HepG2 (cell line): ENCODE data around the gene PTPRE. TPM values are rescaled to one million over a fixed set of nuclear protein-coding genes. Genes with fewer than 3 reads are reported as not detected.

ENCODE experiments used
- ATAC-seq: fragments of 200-7000 bp; cut with Tn5 transposase; 3 replicates; pipeline ENCODE4 v1.9.1; 2020; ENCODE audit warnings: mild to moderate bottlenecking, moderate library complexity
- BruUV-seq: library from RNA; stranded (reverse); fragments of 400-500 nt; replicated peaks from 2 replicates; lab custom pipeline; 2021; lab: Mats Ljungman, UMichigan
- CTCF ChIA-PET: fragments of 300-600 bp; formaldehyde crosslinking; extraction: SDS; loops from one replicate; lab custom pipeline; 2021; ENCODE audit warnings: low total read pairs, inconsistent platforms, low intra/inter-chr PET ratio; lab: Yijun Ruan, JAX
- POLR2A ChIA-PET: fragments of 350-600 bp; sonication (Branson Sonifier 250); formaldehyde crosslinking; loops from one replicate; lab custom pipeline; 2020; ENCODE audit warnings: antibody characterized with exemption, inconsistent platforms; lab: Yijun Ruan, JAX
- DNase-seq: peaks from one replicate; pipeline ENCODE4 v3.0.0-alpha.2; 2015; ENCODE audit warnings: low spot score
- FAIRE-seq: peaks from 3 replicates; lab custom pipeline; 2011; peaks lifted over from hg19 to GRCh38; lab: Jason Lieb, UNC
- H2AFZ ChIP-seq: one replicate; pipeline ENCODE4 v1.6.1; 2011; ENCODE audit warnings: low read length, inconsistent platforms
- H3K27ac ChIP-seq: fragments of 300-600 bp; 3 replicates; pipeline ENCODE4 v1.8.0; 2011; ENCODE audit warnings: mixed run types, mild to moderate bottlenecking, mixed read lengths, low read length, inconsistent platforms; ENCODE audit not compliant: insufficient read depth; ENCODE audit errors: extremely low read length
- H3K27me3 ChIP-seq, 2 experiments: fragments of 200-600 bp in 1 of 2; 2 replicates in 1 of 2; 3 replicates in 1 of 2; pipeline versions ENCODE4 v1.6.0 to v1.8.0; 2011; ENCODE audit warnings: low read length in 2 of 2, mild to moderate bottlenecking in 2 of 2, moderate library complexity in 2 of 2, inconsistent platforms in 1 of 2; ENCODE audit not compliant: insufficient read depth in 2 of 2, control insufficient read depth in 1 of 2
- H3K36me3 ChIP-seq, 2 experiments: fragments of 200-600 bp in 1 of 2; replicated peaks in 1 of 2; 2 replicates in 1 of 2; 3 replicates in 1 of 2; pipeline versions ENCODE4 v1.5.1 to v1.8.0; 2011; ENCODE audit warnings: low read length in 2 of 2, inconsistent platforms in 1 of 2; ENCODE audit not compliant: insufficient read depth in 2 of 2, control insufficient read depth in 1 of 2
- H3K4me1 ChIP-seq: 2 replicates; pipeline ENCODE4 v1.5.1; 2012; ENCODE audit warnings: low read length, inconsistent platforms; ENCODE audit not compliant: insufficient read depth
- H3K4me2 ChIP-seq: 2 replicates; pipeline ENCODE4 v1.6.0; 2011; ENCODE audit warnings: low read depth, low read length, inconsistent platforms
- H3K4me3 ChIP-seq, 3 experiments: fragments of 200-600 bp in 1 of 3; sonication (generic), shearing (Covaris generic) in 1 of 3; replicated peaks in 1 of 3; 2 replicates each; pipeline ENCODE4 v1.5.1; 2011 to 2016; ENCODE audit warnings: low read length in 3 of 3, inconsistent platforms in 2 of 3, low read depth in 2 of 3, mild to moderate bottlenecking in 2 of 3, control low read depth in 1 of 3, mixed read lengths in 1 of 3; ENCODE audit not compliant: insufficient read depth in 1 of 3
- H3K79me2 ChIP-seq: one replicate; pipeline ENCODE4 v1.6.1; 2011; ENCODE audit warnings: low read length, inconsistent platforms; ENCODE audit not compliant: insufficient read depth
- H3K9ac ChIP-seq: 2 replicates; pipeline ENCODE4 v1.6.0; 2011; ENCODE audit warnings: mild to moderate bottlenecking, low read depth, low read length, inconsistent platforms; ENCODE audit not compliant: insufficient read depth
- H3K9me3 ChIP-seq: 2 replicates; pipeline ENCODE4 v1.5.1; 2012; ENCODE audit warnings: mild to moderate bottlenecking, low read length
- H4K20me1 ChIP-seq: 2 replicates; pipeline ENCODE4 v1.6.0; 2011; ENCODE audit warnings: inconsistent platforms, mild to moderate bottlenecking, low read length, moderate library complexity; ENCODE audit not compliant: insufficient read depth
- CHD4 ChIP-seq: fragments of 200-600 bp; sonication (generic); IDR thresholded peaks from 2 replicates; pipeline ENCODE4 v1.7.0; 2017; ENCODE audit warnings: mild to moderate bottlenecking, low read length, borderline replicate concordance
- HOXD1 ChIP-seq: sonication (generic); formaldehyde crosslinking; IDR thresholded peaks from 2 replicates; pipeline ENCODE4 v1.5.0; 2020; ENCODE audit warnings: missing genetic modification reagents
- MAZ ChIP-seq, 2 experiments: sonication (generic) in 1 of 2; formaldehyde crosslinking in 1 of 2; IDR thresholded peaks; 2 replicates each; pipeline versions ENCODE4 v1.5.0 to v1.6.1; 2012 to 2020; ENCODE audit warnings: low read depth in 2 of 2, mild to moderate bottlenecking in 2 of 2, borderline replicate concordance in 1 of 2, improper control_type of control experiment in 1 of 2, low read length in 1 of 2, missing genetic modification reagents in 1 of 2, moderate library complexity in 1 of 2
- RAD21 ChIP-seq: fragments of 450-650 bp; formaldehyde crosslinking; IDR thresholded peaks from 2 replicates; pipeline ENCODE4 v1.5.0; 2020; ENCODE audit warnings: mild to moderate bottlenecking
- ZNF766 ChIP-seq: sonication (generic); formaldehyde crosslinking; IDR thresholded peaks from 2 replicates; pipeline ENCODE4 v1.5.0; 2020; ENCODE audit warnings: missing genetic modification reagents, borderline replicate concordance
- WGBS: methylation state at CpG from one replicate; pipeline ENCODE4 v1.1.6; 2017; ENCODE audit warnings: low lambda C conversion rate; 5-methylcytosine and 5-hydroxymethylcytosine counted together
- in situ Hi-C: cut with HindIII; loops from 2 replicates; pipeline ENCODE4 v1.10.0; 2017; ENCODE audit warnings: low pct_unique_long_range_greater_than_20kb; ENCODE audit not compliant: extremely low pct_ligation_motif_present
- intact Hi-C: fragments of 100-400 bp; cut with micrococcal nuclease; formaldehyde crosslinking; loops from one replicate; pipeline ENCODE4 v1.10.0; 2022; ENCODE audit not compliant: unreplicated experiment
- polyA plus RNA-seq, 8 experiments: library from polyadenylated mRNA; depleted of rRNA in 3 of 8; stranded (reverse) in 7 of 8; unstranded in 1 of 8; fragments of >200 nt; fragmentation: Illumina TruSeq in 4 of 8; extraction: Trizol in 4 of 8; gene quantifications; 2 replicates each; pipeline versions ENCODE4 v1.2.1 to v1.2.3, GENCODE V29; 2011 to 2016; ENCODE audit warnings: low read depth in 4 of 8, missing spikeins in 1 of 8, mixed read lengths in 1 of 8; ENCODE audit not compliant: insufficient read depth in 1 of 8
- total RNA-seq, 5 experiments: library from RNA; depleted of rRNA; stranded (reverse); fragments of >200 nt; fragmentation: Illumina TruSeq; extraction: Trizol; gene quantifications; 2 replicates each; pipeline ENCODE4 v1.2.3, GENCODE V29; 2016; ENCODE audit warnings: low read depth in 1 of 5

PTPRE gene
- total and polyA plus RNA-seq, 2 of the 13 experiments (the other 11 are each of a cell fraction or from before 2014, with no cell fraction given) = 0.01 to 0.02 TPM

- 0 out of 2 replicates have a peak, but pooled peaks have one; percentile 15 for TF ChIP-seq MAZ (IDR thresholded peaks at IDR 0.05; ENCODE audit: borderline replicate concordance, low read depth, low read length)
- no peak for TF ChIP-seq MAZ (CRISPR knock-in tag; IDR thresholded peaks at IDR 0.05; ENCODE audit: low read depth)
- no peak for TF ChIP-seq CHD4
- peak; percentile 87 for TF ChIP-seq RAD21 (CRISPR knock-in tag)
- TF ChIP-seq, all 625 proteins: peak for 14
These were observed 104.4 kb downstream of the PTPRE start (continued) for GRCh38 chr10:128011059-128011979.

- Histone ChIP-seq H3K9ac (no peak overlapping the region), H3K4me2 (no peak overlapping the region), H3K36me3 (no peaks in the 10 kb centered on the region), H3K79me2 (no peaks in the 10 kb centered on the region), H3K4me1 (no peaks in the 10 kb centered on the region), H3K27me3 (peaks cover 3 to 62% of the 10 kb centered on the region in 2 experiments), H3K9me3 (no peaks in the 10 kb centered on the region), H3K4me3 (no peak overlapping the region), H2AFZ (no peak overlapping the region), H4K20me1 (no peaks in the 10 kb centered on the region), H3K27ac (no peak overlapping the region)
- WGBS = 0% methylated on average over 1 of the region's 4 CpGs
- DNase-seq (no peak), FAIRE-seq (no peak), ATAC-seq (no peak)
- intact Hi-C loops (loop anchor here (10.0 kb wide), 1 partner anchor 139 kb away; no protein-coding TSS in a partner anchor), in situ Hi-C loops (loop anchor here (5.0 to 25.0 kb wide), 2 partner anchors 101 to 301 kb away; no protein-coding TSS in a partner anchor)
- TF ChIP-seq HOXD1 = no peak
- no peak for TF ChIP-seq ZNF766 (CRISPR knock-in tag)
- POLR2A ChIA-PET = no interaction called here
- no TSS peak for BruUV-seq
- CTCF ChIA-PET = no interaction called here
These were observed 106.7 kb downstream of the PTPRE start for GRCh38 chr10:128013626-128014025.
